K562 (cell line): ENCODE measurements around the gene SIM2. TPM values are rescaled to one million over a fixed set of nuclear protein-coding genes. Genes with fewer than 3 reads are reported as not detected.
"Not testable (repeated sequence)": the region's sequence is repeated elsewhere in the genome, so short reads cannot be mapped to it uniquely, and the experiment has no call there.

ENCODE experiments used
- ATAC-seq: fragments of 200-7000 bp; cut with Tn5 transposase; 3 replicates; pipeline ENCODE4 v1.9.1; 2020; ENCODE audit warnings: moderate library complexity
- BruUV-seq: library from RNA; stranded (reverse); fragments of 400-500 nt; replicated peaks from 2 replicates; lab custom pipeline; 2021; lab: Mats Ljungman, UMichigan
- CTCF ChIA-PET: fragments of 300-600 bp; formaldehyde crosslinking; extraction: SDS; loops from one replicate; lab custom pipeline; 2021; ENCODE audit warnings: low intra/inter-chr PET ratio; lab: Yijun Ruan, JAX
- POLR2A ChIA-PET: fragments of 300-600, 350-650 bp; sonication (Branson Sonifier 250); formaldehyde crosslinking; extraction: SDS; loops from one replicate; lab custom pipeline; 2021; ENCODE audit warnings: antibody characterized with exemption, inconsistent platforms; lab: Yijun Ruan, JAX
- DNase-seq, 4 experiments: peaks; one replicate each; pipeline versions ENCODE4 v3.0.0 to v3.0.0-alpha.2; 2011 to 2018; ENCODE audit warnings: low spot score in 3 of 4, mixed read lengths in 3 of 4; ENCODE audit errors: extremely low read depth in 1 of 4
- FAIRE-seq: peaks from 2 replicates; lab custom pipeline; 2011; peaks lifted over from hg19 to GRCh38; lab: Jason Lieb, UNC
- H2AFZ ChIP-seq: 2 replicates; pipeline ENCODE4 v1.6.0; 2011; ENCODE audit warnings: low read depth, low read length, control low read depth, inconsistent platforms
- H3K27ac ChIP-seq: fragments of 200-600 bp; 3 replicates; pipeline ENCODE4 v1.8.0; 2011; ENCODE audit warnings: low read depth, mild to moderate bottlenecking, control low read depth, inconsistent platforms, low read length, moderate library complexity, mixed read lengths; ENCODE audit errors: extremely low read depth
- H3K27me3 ChIP-seq, 2 experiments: fragments of 300-600 bp in 1 of 2; 2 replicates in 1 of 2; 3 replicates in 1 of 2; pipeline versions ENCODE4 v1.6.0 to v1.8.0; 2011; ENCODE audit warnings: inconsistent platforms in 2 of 2, low read length in 2 of 2, mild to moderate bottlenecking in 1 of 2, mixed read lengths in 1 of 2, moderate library complexity in 1 of 2; ENCODE audit not compliant: control insufficient read depth in 2 of 2, insufficient read depth in 2 of 2
- H3K36me3 ChIP-seq: fragments of 300-600 bp; 3 replicates; pipeline ENCODE4 v1.8.0; 2011; ENCODE audit warnings: mild to moderate bottlenecking, low read length, inconsistent platforms; ENCODE audit not compliant: control insufficient read depth, insufficient read depth
- H3K4me1 ChIP-seq, 2 experiments: fragments of 200-600 bp in 1 of 2; replicated peaks in 1 of 2; 2 replicates in 1 of 2; 3 replicates in 1 of 2; pipeline versions ENCODE4 v1.5.1 to v1.8.0; 2011; ENCODE audit warnings: inconsistent platforms in 2 of 2, low read length in 2 of 2, mild to moderate bottlenecking in 1 of 2, mixed read lengths in 1 of 2, moderate library complexity in 1 of 2; ENCODE audit not compliant: control insufficient read depth in 2 of 2, insufficient read depth in 2 of 2
- H3K4me2 ChIP-seq: 2 replicates; pipeline ENCODE4 v1.6.1; 2011; ENCODE audit warnings: low read length, control low read depth, inconsistent platforms, mixed read lengths; ENCODE audit not compliant: insufficient read depth
- H3K4me3 ChIP-seq: fragments of 200-600 bp; sonication (generic), shearing (Covaris generic); 2 replicates; pipeline ENCODE4 v1.5.1; 2016; ENCODE audit warnings: control low read depth, inconsistent platforms
- H3K79me2 ChIP-seq: fragments of 200-600 bp; 3 replicates; pipeline ENCODE4 v1.8.0; 2011; ENCODE audit warnings: low read length, inconsistent platforms; ENCODE audit not compliant: control insufficient read depth, insufficient read depth
- H3K9ac ChIP-seq, 2 experiments: 2 replicates each; pipeline versions ENCODE4 v1.6.0 to v1.6.1; 2011; ENCODE audit warnings: low read depth in 2 of 2, low read length in 2 of 2, control low read depth in 1 of 2, inconsistent platforms in 1 of 2, mild to moderate bottlenecking in 1 of 2, mixed read lengths in 1 of 2; ENCODE audit not compliant: insufficient read depth in 1 of 2
- H3K9me1 ChIP-seq: one replicate; pipeline ENCODE4 v1.6.0; 2011; ENCODE audit warnings: inconsistent platforms, mild to moderate bottlenecking, low read length, moderate library complexity; ENCODE audit not compliant: control insufficient read depth, insufficient read depth
- H3K9me3 ChIP-seq: replicated peaks from 2 replicates; pipeline ENCODE4 v1.5.1; 2011; ENCODE audit warnings: low read depth, low read length, inconsistent platforms; ENCODE audit not compliant: control insufficient read depth, insufficient read depth
- H4K20me1 ChIP-seq: replicated peaks from 2 replicates; pipeline ENCODE4 v1.6.1; 2011; ENCODE audit warnings: low read length, inconsistent platforms, mixed read lengths; ENCODE audit not compliant: control insufficient read depth, insufficient read depth
- ETV5 ChIP-seq: sonication (generic); formaldehyde crosslinking; IDR thresholded peaks from 2 replicates; pipeline ENCODE4 v1.4.0; 2020; ENCODE audit warnings: low read depth, mild to moderate bottlenecking, missing genetic modification reagents
- KLF10 ChIP-seq: fragments of 250-450 bp; sonication (Bioruptor Pico); IDR thresholded peaks from 2 replicates; pipeline ENCODE4 v1.6.1; 2021; ENCODE audit warnings: matching md5 sums
- SREBF1 ChIP-seq: fragments of 150-350 bp; IDR thresholded peaks from 2 replicates; pipeline ENCODE4 v1.6.1; 2014; ENCODE audit warnings: antibody characterized with exemption, low read depth, low read length, borderline replicate concordance
- ZNF140 ChIP-seq: fragments of 250-450 bp; sonication (Bioruptor Pico); IDR thresholded peaks from 2 replicates; pipeline ENCODE4 v1.8.0; 2021; ENCODE audit warnings: moderate library complexity, mild to moderate bottlenecking, inconsistent platforms
- WGBS: fragments of 100-300 bp; shearing (Covaris generic); methylation state at CpG from one replicate; pipeline ENCODE4 v1.1.6; 2016; ENCODE audit warnings: low coverage, mixed read lengths; ENCODE audit not compliant: insufficient coverage; ENCODE audit errors: missing lambda C conversion rate; 5-methylcytosine and 5-hydroxymethylcytosine counted together
- in situ Hi-C: fragments of 300-500 bp; cut with MboI; formaldehyde crosslinking; loops from 4 replicates; pipeline ENCODE4 v1.15.0; 2018; ENCODE audit warnings: inconsistent platforms, mixed read lengths
- intact Hi-C: fragments of 100-400 bp; cut with micrococcal nuclease; formaldehyde crosslinking; loops from 2 replicates; pipeline ENCODE4 v1.14.2; 2022
- polyA plus RNA-seq, 8 experiments: library from polyadenylated mRNA; depleted of rRNA in 4 of 8; stranded (reverse) in 5 of 8; unstranded in 3 of 8; fragments of >200 nt; fragmentation: Nextera tagmentation in 2 of 8; fragmentation: Illumina TruSeq in 1 of 8; extraction: Ambion mirVana in 2 of 8; extraction: Trizol in 1 of 8; gene quantifications; 2 replicates each; pipeline versions ENCODE4 v1.2.1 to v1.2.3, GENCODE V29; 2011 to 2014; ENCODE audit warnings: inconsistent platforms in 1 of 8, missing spikeins in 1 of 8
- total RNA-seq, 7 experiments: library from RNA; depleted of rRNA in 6 of 7; stranded (reverse); fragments of >200 nt in 6 of 7; fragmentation: Illumina TruSeq in 2 of 7; extraction: Trizol in 2 of 7; gene quantifications; 2 replicates each; pipeline versions ENCODE4 v1.2.1 to v1.2.3, GENCODE V29; 2011 to 2021; ENCODE audit warnings: low replicate concordance in 1 of 7
- TF ChIP-seq, protein P1 (sequence below), 2 experiments: fragments of 450-650 bp in 1 of 2; sonication (generic) in 1 of 2; formaldehyde crosslinking in 1 of 2; IDR thresholded peaks; 2 replicates each; pipeline versions ENCODE4 v1.7.1 to v1.9.0; 2016 to 2022; ENCODE audit warnings: inconsistent platforms in 1 of 2, mild to moderate bottlenecking in 1 of 2, missing genetic modification reagents in 1 of 2

SIM2 gene
- total and polyA plus RNA-seq, 9 of the 15 experiments (the other 6 are each of a cell fraction or from before 2014, with no cell fraction given) = 0.07 to 0.11 (median 0.08) TPM; not detected in 6

DNA sequence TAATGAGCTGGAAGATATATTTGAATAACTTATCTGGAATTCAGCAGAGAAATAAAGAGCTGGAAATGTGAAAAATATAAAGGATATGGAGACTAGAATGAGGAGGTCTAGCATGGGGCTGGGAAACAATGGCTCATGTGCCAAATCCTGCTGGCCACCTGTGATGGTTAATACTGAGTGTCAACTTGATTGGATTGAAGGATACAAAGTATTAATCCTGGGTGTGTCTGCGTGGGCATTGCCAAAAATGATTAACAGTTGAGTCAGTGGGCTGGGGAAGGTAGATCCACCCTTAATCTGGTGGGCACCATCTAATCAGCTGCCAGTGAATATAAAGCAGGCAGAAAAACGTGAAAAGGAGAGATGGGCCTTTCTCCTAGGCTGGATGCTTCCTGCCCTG is 26.6 kb upstream of the SIM2 start:
- DNase-seq, H3K4me3 ChIP-seq, H3K79me2 ChIP-seq, H2AFZ ChIP-seq, H3K4me2 ChIP-seq, H3K9ac ChIP-seq, H3K4me1 ChIP-seq, intact Hi-C loops, H3K36me3 ChIP-seq, BruUV-seq, in situ Hi-C loops, CTCF ChIA-PET, FAIRE-seq, ATAC-seq, H3K9me3 ChIP-seq, H4K20me1 ChIP-seq, H3K27ac ChIP-seq, H3K9me1 ChIP-seq: not testable (repeated sequence)
- WGBS = 0% methylated on average over 2 of the region's 2 CpGs
- POLR2A ChIA-PET = interaction anchor here (1.0 kb wide), 1 partner anchor 17 kb away, joined by 3 read pairs; no protein-coding TSS in a partner anchor
- H3K27me3 ChIP-seq = peaks cover 30 to 35% of the 10 kb centered on the region in 2 experiments

DNA sequence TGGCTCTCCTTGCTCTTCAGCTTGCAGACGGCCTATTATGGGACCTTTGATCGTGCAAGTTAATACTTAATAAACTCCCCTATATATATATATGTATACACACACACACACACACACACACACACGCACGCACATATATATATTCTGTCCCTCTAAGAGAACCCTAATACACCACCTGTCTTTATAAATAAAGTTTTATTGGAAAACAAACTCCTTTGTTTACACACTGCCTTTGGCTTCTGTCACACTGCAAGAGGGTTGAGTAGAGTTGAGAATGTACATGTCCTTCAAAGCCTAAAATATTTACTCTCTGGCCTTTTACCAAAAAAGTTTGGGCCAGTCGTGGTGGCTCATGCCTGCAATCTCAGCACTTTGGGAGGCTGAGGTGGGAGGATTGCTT is 26.2 kb upstream of the SIM2 start:
- Histone ChIP-seq H3K36me3 (no peaks in the 10 kb centered on the region), H2AFZ (no peak overlapping the region), H3K79me2 (no peaks in the 10 kb centered on the region), H3K27me3 (peaks cover 25 to 32% of the 10 kb centered on the region in 2 experiments), H3K9me1 (no peaks in the 10 kb centered on the region), H3K9ac (no peak overlapping the region), H3K4me1 (no peaks in the 10 kb centered on the region), H3K27ac (no peak overlapping the region), H3K4me2 (no peak overlapping the region), H4K20me1 (no peaks in the 10 kb centered on the region), H3K4me3 (no peak overlapping the region), H3K9me3 (no peaks in the 10 kb centered on the region)
- no peak for FAIRE-seq
- intact Hi-C loops = no loop called here
- no peak for ATAC-seq
- CTCF ChIA-PET = no interaction called here
- POLR2A ChIA-PET = interaction anchor here (1.0 kb wide), 1 partner anchor 17 kb away, joined by 3 read pairs; no protein-coding TSS in a partner anchor
- DNase-seq = no peak
- 0% methylated on average over 5 of the region's 5 CpGs for WGBS
- in situ Hi-C loops = no loop called here
- no TSS peak for BruUV-seq
- TF ChIP-seq, protein P1, sequence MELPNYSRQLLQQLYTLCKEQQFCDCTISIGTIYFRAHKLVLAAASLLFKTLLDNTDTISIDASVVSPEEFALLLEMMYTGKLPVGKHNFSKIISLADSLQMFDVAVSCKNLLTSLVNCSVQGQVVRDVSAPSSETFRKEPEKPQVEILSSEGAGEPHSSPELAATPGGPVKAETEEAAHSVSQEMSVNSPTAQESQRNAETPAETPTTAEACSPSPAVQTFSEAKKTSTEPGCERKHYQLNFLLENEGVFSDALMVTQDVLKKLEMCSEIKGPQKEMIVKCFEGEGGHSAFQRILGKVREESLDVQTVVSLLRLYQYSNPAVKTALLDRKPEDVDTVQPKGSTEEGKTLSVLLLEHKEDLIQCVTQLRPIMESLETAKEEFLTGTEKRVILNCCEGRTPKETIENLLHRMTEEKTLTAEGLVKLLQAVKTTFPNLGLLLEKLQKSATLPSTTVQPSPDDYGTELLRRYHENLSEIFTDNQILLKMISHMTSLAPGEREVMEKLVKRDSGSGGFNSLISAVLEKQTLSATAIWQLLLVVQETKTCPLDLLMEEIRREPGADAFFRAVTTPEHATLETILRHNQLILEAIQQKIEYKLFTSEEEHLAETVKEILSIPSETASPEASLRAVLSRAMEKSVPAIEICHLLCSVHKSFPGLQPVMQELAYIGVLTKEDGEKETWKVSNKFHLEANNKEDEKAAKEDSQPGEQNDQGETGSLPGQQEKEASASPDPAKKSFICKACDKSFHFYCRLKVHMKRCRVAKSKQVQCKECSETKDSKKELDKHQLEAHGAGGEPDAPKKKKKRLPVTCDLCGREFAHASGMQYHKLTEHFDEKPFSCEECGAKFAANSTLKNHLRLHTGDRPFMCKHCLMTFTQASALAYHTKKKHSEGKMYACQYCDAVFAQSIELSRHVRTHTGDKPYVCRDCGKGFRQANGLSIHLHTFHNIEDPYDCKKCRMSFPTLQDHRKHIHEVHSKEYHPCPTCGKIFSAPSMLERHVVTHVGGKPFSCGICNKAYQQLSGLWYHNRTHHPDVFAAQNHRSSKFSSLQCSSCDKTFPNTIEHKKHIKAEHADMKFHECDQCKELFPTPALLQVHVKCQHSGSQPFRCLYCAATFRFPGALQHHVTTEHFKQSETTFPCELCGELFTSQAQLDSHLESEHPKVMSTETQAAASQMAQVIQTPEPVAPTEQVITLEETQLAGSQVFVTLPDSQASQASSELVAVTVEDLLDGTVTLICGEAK (IDR thresholded peaks at IDR 0.05) = peak; percentile 89
- TF ChIP-seq, protein P1 (CRISPR knock-in tag; IDR thresholded peaks at IDR 0.05) = peak; percentile 63; the same call in 1 of the 2 replicates
- TF ChIP-seq SREBF1 = no peak
- no peak for TF ChIP-seq KLF10 (CRISPR knock-in tag)
- no peak for TF ChIP-seq ZNF140
- no peak for TF ChIP-seq ETV5 (CRISPR knock-in tag)
